Activated CD8-positive, alpha-beta memory T cell treated with anti-CD3 and anti-CD28 coated beads for 4 hours (primary cell): ENCODE measurements around the gene PHF11.
A peak's percentile ranks its signal among the peaks of the same experiment; 100 is the strongest.

Experiments
- DNase-seq, 2 donors: peaks; one replicate each; pipeline ENCODE4 v3.0.0-alpha.2; 2020; ENCODE audit warnings: low read depth in 2 of 2

Gene PHF11

GRCh38 chr13:49495783-49496762 lies at the start of gene PHF11:
PHF11 (plus strand) TSS chr13:49495953; CDS start chr13:49496002, 49 bp downstream.
- DNase-seq: peak; percentile 73 to 84

GRCh38 chr13:49446473-49446872 lies 49.3 kb upstream of the PHF11 start:
- DNase-seq: no peak

GRCh38 chr13:49448753-49449152 lies 47.0 kb upstream of the PHF11 start:
- DNase-seq: no peak

- DNase-seq: no peak
Observed at GRCh38 chr13:49450105-49450819, 45.5 kb upstream of the PHF11 start.

- no peak for DNase-seq
Observed at GRCh38 chr13:49452725-49453457, 42.9 kb upstream of the PHF11 start.

- no peak for DNase-seq
Observed at GRCh38 chr13:49453465-49453864, 42.3 kb upstream of the PHF11 start.

- no peak for DNase-seq
Observed at GRCh38 chr13:49454388-49455006, 41.3 kb upstream of the PHF11 start.

- no peak for DNase-seq
Observed at GRCh38 chr13:49455007-49455398, 40.8 kb upstream of the PHF11 start.

- no peak for DNase-seq
Observed at GRCh38 chr13:49456156-49456555, 39.6 kb upstream of the PHF11 start.

- no peak for DNase-seq
Observed at GRCh38 chr13:49457221-49457620, 38.5 kb upstream of the PHF11 start.

- DNase-seq: no peak
Observed at GRCh38 chr13:49459580-49459979, 36.2 kb upstream of the PHF11 start.

- DNase-seq: no peak
Observed at GRCh38 chr13:49464085-49464484, 31.7 kb upstream of the PHF11 start.

- no peak for DNase-seq
Observed at GRCh38 chr13:49464621-49465325, 31.0 kb upstream of the PHF11 start.

GRCh38 chr13:49466292-49466838 lies 29.4 kb upstream of the PHF11 start:
- no peak for DNase-seq

GRCh38 chr13:49472186-49472585 lies 23.6 kb upstream of the PHF11 start:
- no peak for DNase-seq

- DNase-seq: no peak
Observed at GRCh38 chr13:49476529-49476928, 19.2 kb upstream of the PHF11 start.

- DNase-seq: no peak
Observed at GRCh38 chr13:49481788-49482187, 14.0 kb upstream of the PHF11 start.

GRCh38 chr13:49488563-49488962 lies 7.2 kb upstream of the PHF11 start:
- DNase-seq: no peak

- DNase-seq: no peak
Observed at GRCh38 chr13:49494645-49495044, 1.1 kb upstream of the PHF11 start.

- DNase-seq: peak; percentile 23 to 52
Observed at GRCh38 chr13:49496837-49497236, 1.1 kb downstream of the PHF11 start.

- no peak for DNase-seq
Observed at GRCh38 chr13:49497272-49497671, 1.5 kb downstream of the PHF11 start.
